IPS-18a (cell line): ENCODE measurements around the gene KRTAP24-1.

Experiments
- H3K27ac ChIP-seq: one replicate; pipeline ENCODE4 v1.5.1; 2013; ENCODE audit warnings: low read length
- H3K27me3 ChIP-seq: one replicate; pipeline ENCODE4 v1.6.1; 2013; ENCODE audit warnings: mild to moderate bottlenecking, low read length; ENCODE audit not compliant: control insufficient read depth, insufficient read depth
- H3K36me3 ChIP-seq: one replicate; pipeline ENCODE4 v1.6.1; 2013; ENCODE audit warnings: low read depth, low read length; ENCODE audit not compliant: control insufficient read depth
- H3K4me1 ChIP-seq: one replicate; pipeline ENCODE4 v1.6.1; 2013; ENCODE audit warnings: low read depth, low read length; ENCODE audit not compliant: control insufficient read depth
- H3K4me3 ChIP-seq: one replicate; pipeline ENCODE4 v1.5.1; 2013; ENCODE audit warnings: low read length
- H3K9ac ChIP-seq: one replicate; pipeline ENCODE4 v1.6.1; 2013; ENCODE audit warnings: mild to moderate bottlenecking, low read length, moderate library complexity
- H3K9me3 ChIP-seq: one replicate; pipeline ENCODE4 v1.6.1; 2013; ENCODE audit warnings: low read depth, low read length; ENCODE audit not compliant: control insufficient read depth

KRTAP24-1 gene

GRCh38 chr21:30282850-30283249, at the start of gene KRTAP24-1:
Gene KRTAP24-1 (minus strand): TSS chr21:30282950. CDS start chr21:30282932, 18 bp downstream.
- no peak within 1 kb of the TSS for H3K27ac ChIP-seq
- H3K4me3 ChIP-seq: no peak within 1 kb of the TSS
- H3K9ac ChIP-seq: no peak within 1 kb of the TSS
- H3K36me3 ChIP-seq: no peaks in the 10 kb centered on the region
- H3K27me3 ChIP-seq: no peaks in the 10 kb centered on the region
- H3K9me3 ChIP-seq: no peaks in the 10 kb centered on the region
- H3K4me1 ChIP-seq: no peaks in the 10 kb centered on the region

- H3K9ac ChIP-seq: no peak overlapping the region
- H3K36me3 ChIP-seq: no peaks in the 10 kb centered on the region
- H3K27me3 ChIP-seq: no peaks in the 10 kb centered on the region
- H3K27ac ChIP-seq: no peak overlapping the region
- no peak overlapping the region for H3K4me3 ChIP-seq
- no peaks in the 10 kb centered on the region for H3K9me3 ChIP-seq
- H3K4me1 ChIP-seq: no peaks in the 10 kb centered on the region
These were observed 46.6 kb upstream of the KRTAP24-1 start for GRCh38 chr21:30329203-30329875.

GRCh38 chr21:30326390-30326789, 43.6 kb upstream of the KRTAP24-1 start:
- Histone ChIP-seq H3K9ac (no peak overlapping the region), H3K27ac (no peak overlapping the region), H3K36me3 (no peaks in the 10 kb centered on the region), H3K4me3 (no peak overlapping the region), H3K4me1 (no peaks in the 10 kb centered on the region), H3K9me3 (no peaks in the 10 kb centered on the region), H3K27me3 (no peaks in the 10 kb centered on the region)

- no peaks in the 10 kb centered on the region for H3K27me3 ChIP-seq
- no peak within 1 kb of the TSS for H3K9ac ChIP-seq
- H3K36me3 ChIP-seq: no peaks in the 10 kb centered on the region
- H3K4me3 ChIP-seq: no peak within 1 kb of the TSS
- no peaks in the 10 kb centered on the region for H3K4me1 ChIP-seq
- H3K9me3 ChIP-seq: no peaks in the 10 kb centered on the region
- no peak within 1 kb of the TSS for H3K27ac ChIP-seq
These were observed 37.5 kb upstream of the KRTAP24-1 start, which contains the start of gene KRTAP26-1 for GRCh38 chr21:30320215-30320614. Gene KRTAP26-1 (minus strand): TSS chr21:30320315. CDS start chr21:30320035, 280 bp downstream.

- no peak overlapping the region for H3K4me3 ChIP-seq
- H3K27ac ChIP-seq: no peak overlapping the region
- H3K9ac ChIP-seq: no peak overlapping the region
- H3K36me3 ChIP-seq: no peaks in the 10 kb centered on the region
- no peaks in the 10 kb centered on the region for H3K27me3 ChIP-seq
- no peaks in the 10 kb centered on the region for H3K9me3 ChIP-seq
- no peaks in the 10 kb centered on the region for H3K4me1 ChIP-seq
These were observed 33.0 kb upstream of the KRTAP24-1 start for GRCh38 chr21:30315701-30316100.

GRCh38 chr21:30306884-30307283, 24.1 kb upstream of the KRTAP24-1 start:
- Histone ChIP-seq H3K9ac (no peak overlapping the region), H3K4me3 (no peak overlapping the region), H3K27me3 (no peaks in the 10 kb centered on the region), H3K36me3 (no peaks in the 10 kb centered on the region), H3K9me3 (no peaks in the 10 kb centered on the region), H3K27ac (no peak overlapping the region), H3K4me1 (no peaks in the 10 kb centered on the region)

- H3K4me1 ChIP-seq: no peaks in the 10 kb centered on the region
- no peak overlapping the region for H3K27ac ChIP-seq
- H3K9me3 ChIP-seq: no peaks in the 10 kb centered on the region
- H3K9ac ChIP-seq: no peak overlapping the region
- H3K4me3 ChIP-seq: no peak overlapping the region
- H3K36me3 ChIP-seq: no peaks in the 10 kb centered on the region
- H3K27me3 ChIP-seq: no peaks in the 10 kb centered on the region
These were observed 22.4 kb upstream of the KRTAP24-1 start for GRCh38 chr21:30305136-30305535.

GRCh38 chr21:30289215-30289614, 6.5 kb upstream of the KRTAP24-1 start, which contains the start of gene KRTAP25-1:
Gene KRTAP25-1 (minus strand): TSS chr21:30289514. CDS start chr21:30289490, 24 bp downstream.
- no peak within 1 kb of the TSS for H3K27ac ChIP-seq
- no peaks in the 10 kb centered on the region for H3K36me3 ChIP-seq
- no peaks in the 10 kb centered on the region for H3K27me3 ChIP-seq
- H3K9ac ChIP-seq: no peak within 1 kb of the TSS
- no peaks in the 10 kb centered on the region for H3K4me1 ChIP-seq
- no peaks in the 10 kb centered on the region for H3K9me3 ChIP-seq
- no peak within 1 kb of the TSS for H3K4me3 ChIP-seq

GRCh38 chr21:30271611-30272010, 11.1 kb downstream of the KRTAP24-1 start:
- Histone ChIP-seq H3K36me3 (no peaks in the 10 kb centered on the region), H3K4me1 (no peaks in the 10 kb centered on the region), H3K27ac (no peak overlapping the region), H3K9ac (no peak overlapping the region), H3K4me3 (no peak overlapping the region), H3K27me3 (no peaks in the 10 kb centered on the region), H3K9me3 (no peaks in the 10 kb centered on the region)

- no peaks in the 10 kb centered on the region for H3K27me3 ChIP-seq
- H3K9ac ChIP-seq: no peak overlapping the region
- no peaks in the 10 kb centered on the region for H3K36me3 ChIP-seq
- no peak overlapping the region for H3K4me3 ChIP-seq
- no peaks in the 10 kb centered on the region for H3K9me3 ChIP-seq
- no peaks in the 10 kb centered on the region for H3K4me1 ChIP-seq
- no peak overlapping the region for H3K27ac ChIP-seq
These were observed 11.6 kb downstream of the KRTAP24-1 start for GRCh38 chr21:30271156-30271555.

GRCh38 chr21:30269803-30270530, 12.8 kb downstream of the KRTAP24-1 start:
- no peaks in the 10 kb centered on the region for H3K4me1 ChIP-seq
- H3K27me3 ChIP-seq: no peaks in the 10 kb centered on the region

More at GRCh38 chr21:30269803-30270530, 12.8 kb downstream of the KRTAP24-1 start:
- Histone ChIP-seq H3K36me3 (no peaks in the 10 kb centered on the region), H3K9me3 (no peaks in the 10 kb centered on the region), H3K4me3 (no peak overlapping the region), H3K27ac (no peak overlapping the region), H3K9ac (no peak overlapping the region)
